Liver (tissue), 3 donors: ENCODE measurements around the gene TRAPPC12.

Experiments used
- EGR1 ChIP-seq, 2 donors: IDR thresholded peaks; 2 replicates each; pipeline ENCODE4 v1.6.1; 2016 to 2018; ENCODE audit warnings: antibody characterized with exemption in 2 of 2, low read depth in 2 of 2
- GABPA ChIP-seq, 2 donors: IDR thresholded peaks in 1 of 2; conservative IDR thresholded peaks in 1 of 2; 2 replicates each; pipeline ENCODE4 v1.6.1; 2016; ENCODE audit warnings: antibody characterized with exemption in 2 of 2, mild to moderate bottlenecking in 1 of 2, moderate library complexity in 1 of 2
- JUND ChIP-seq, 2 donors: IDR thresholded peaks; 2 replicates each; pipeline ENCODE4 v1.6.1; 2016; ENCODE audit warnings: antibody characterized with exemption in 2 of 2
- RAD21 ChIP-seq, 2 donors: IDR thresholded peaks; 2 replicates each; pipeline ENCODE4 v1.6.1; 2016; ENCODE audit warnings: antibody characterized with exemption in 2 of 2, mild to moderate bottlenecking in 2 of 2
- SP1 ChIP-seq: IDR thresholded peaks from 2 replicates; pipeline ENCODE4 v1.6.1; 2018; ENCODE audit warnings: antibody characterized with exemption, mild to moderate bottlenecking
- TF ChIP-seq, protein P1 (sequence below): fragments of 150-350 bp; IDR thresholded peaks from 2 replicates; pipeline ENCODE4 v1.5.1; 2017; ENCODE audit warnings: improper control_type of control experiment, low read depth, low read length; ENCODE audit not compliant: missing input control
- TF ChIP-seq, protein P2 (sequence below): IDR thresholded peaks from 2 replicates; pipeline ENCODE4 v1.6.1; 2016; ENCODE audit warnings: antibody characterized with exemption, mild to moderate bottlenecking
- TF ChIP-seq, protein P3 (sequence below): IDR thresholded peaks from 2 replicates; pipeline ENCODE4 v1.6.1; 2016; ENCODE audit warnings: antibody characterized with exemption
- donor health status: healthy.
- donor health status: healthy.

DNA sequence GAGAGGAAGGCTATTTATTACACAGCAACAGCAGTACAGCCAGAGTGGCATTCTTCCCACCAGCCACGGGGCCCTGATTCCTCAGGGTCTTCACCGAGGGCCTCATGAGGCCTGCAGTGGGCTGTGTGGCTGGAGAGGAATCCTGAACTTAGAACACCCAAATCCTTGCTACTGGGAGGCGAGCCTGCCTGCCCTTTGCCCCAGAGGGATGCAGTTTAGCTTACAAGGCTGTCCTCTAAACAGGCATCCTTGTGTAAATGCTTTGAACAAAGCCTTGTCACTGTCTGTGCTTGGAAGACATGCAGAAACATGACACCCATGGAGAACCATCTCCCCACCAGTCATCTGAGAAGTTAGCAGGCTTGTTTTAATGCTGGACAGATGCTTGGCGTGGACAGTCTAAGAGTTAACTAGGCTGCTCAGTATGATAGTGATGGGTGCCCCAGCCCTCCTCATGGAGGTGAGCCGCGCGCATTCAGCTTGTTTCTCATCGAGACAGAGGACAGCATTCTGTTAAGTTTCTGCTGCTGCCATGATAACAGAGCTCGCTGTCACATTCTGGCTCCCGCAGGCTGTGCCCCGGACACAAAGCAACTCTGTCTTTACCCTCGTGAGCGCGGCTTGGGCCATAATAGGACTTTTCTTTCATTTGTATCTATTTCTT is 97.0 kb downstream of the TRAPPC12 start:
- TF ChIP-seq, protein P1, sequence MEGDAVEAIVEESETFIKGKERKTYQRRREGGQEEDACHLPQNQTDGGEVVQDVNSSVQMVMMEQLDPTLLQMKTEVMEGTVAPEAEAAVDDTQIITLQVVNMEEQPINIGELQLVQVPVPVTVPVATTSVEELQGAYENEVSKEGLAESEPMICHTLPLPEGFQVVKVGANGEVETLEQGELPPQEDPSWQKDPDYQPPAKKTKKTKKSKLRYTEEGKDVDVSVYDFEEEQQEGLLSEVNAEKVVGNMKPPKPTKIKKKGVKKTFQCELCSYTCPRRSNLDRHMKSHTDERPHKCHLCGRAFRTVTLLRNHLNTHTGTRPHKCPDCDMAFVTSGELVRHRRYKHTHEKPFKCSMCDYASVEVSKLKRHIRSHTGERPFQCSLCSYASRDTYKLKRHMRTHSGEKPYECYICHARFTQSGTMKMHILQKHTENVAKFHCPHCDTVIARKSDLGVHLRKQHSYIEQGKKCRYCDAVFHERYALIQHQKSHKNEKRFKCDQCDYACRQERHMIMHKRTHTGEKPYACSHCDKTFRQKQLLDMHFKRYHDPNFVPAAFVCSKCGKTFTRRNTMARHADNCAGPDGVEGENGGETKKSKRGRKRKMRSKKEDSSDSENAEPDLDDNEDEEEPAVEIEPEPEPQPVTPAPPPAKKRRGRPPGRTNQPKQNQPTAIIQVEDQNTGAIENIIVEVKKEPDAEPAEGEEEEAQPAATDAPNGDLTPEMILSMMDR, result no peak
- TF ChIP-seq RAD21 (IDR thresholded peaks at IDR 0.05) (no peak), SP1 (no peak), GABPA (IDR thresholded peaks at IDR 0.05 in 1 of 2, conservative IDR thresholded peaks at IDR 0.05 in 1 of 2) (no peak), EGR1 (IDR thresholded peaks at IDR 0.05; ENCODE audit: low read depth in 2 of 2) (no peak), JUND (IDR thresholded peaks at IDR 0.05) (no peak)
- TF ChIP-seq, protein P2, sequence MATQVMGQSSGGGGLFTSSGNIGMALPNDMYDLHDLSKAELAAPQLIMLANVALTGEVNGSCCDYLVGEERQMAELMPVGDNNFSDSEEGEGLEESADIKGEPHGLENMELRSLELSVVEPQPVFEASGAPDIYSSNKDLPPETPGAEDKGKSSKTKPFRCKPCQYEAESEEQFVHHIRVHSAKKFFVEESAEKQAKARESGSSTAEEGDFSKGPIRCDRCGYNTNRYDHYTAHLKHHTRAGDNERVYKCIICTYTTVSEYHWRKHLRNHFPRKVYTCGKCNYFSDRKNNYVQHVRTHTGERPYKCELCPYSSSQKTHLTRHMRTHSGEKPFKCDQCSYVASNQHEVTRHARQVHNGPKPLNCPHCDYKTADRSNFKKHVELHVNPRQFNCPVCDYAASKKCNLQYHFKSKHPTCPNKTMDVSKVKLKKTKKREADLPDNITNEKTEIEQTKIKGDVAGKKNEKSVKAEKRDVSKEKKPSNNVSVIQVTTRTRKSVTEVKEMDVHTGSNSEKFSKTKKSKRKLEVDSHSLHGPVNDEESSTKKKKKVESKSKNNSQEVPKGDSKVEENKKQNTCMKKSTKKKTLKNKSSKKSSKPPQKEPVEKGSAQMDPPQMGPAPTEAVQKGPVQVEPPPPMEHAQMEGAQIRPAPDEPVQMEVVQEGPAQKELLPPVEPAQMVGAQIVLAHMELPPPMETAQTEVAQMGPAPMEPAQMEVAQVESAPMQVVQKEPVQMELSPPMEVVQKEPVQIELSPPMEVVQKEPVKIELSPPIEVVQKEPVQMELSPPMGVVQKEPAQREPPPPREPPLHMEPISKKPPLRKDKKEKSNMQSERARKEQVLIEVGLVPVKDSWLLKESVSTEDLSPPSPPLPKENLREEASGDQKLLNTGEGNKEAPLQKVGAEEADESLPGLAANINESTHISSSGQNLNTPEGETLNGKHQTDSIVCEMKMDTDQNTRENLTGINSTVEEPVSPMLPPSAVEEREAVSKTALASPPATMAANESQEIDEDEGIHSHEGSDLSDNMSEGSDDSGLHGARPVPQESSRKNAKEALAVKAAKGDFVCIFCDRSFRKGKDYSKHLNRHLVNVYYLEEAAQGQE, result no peak
- TF ChIP-seq, protein P3, sequence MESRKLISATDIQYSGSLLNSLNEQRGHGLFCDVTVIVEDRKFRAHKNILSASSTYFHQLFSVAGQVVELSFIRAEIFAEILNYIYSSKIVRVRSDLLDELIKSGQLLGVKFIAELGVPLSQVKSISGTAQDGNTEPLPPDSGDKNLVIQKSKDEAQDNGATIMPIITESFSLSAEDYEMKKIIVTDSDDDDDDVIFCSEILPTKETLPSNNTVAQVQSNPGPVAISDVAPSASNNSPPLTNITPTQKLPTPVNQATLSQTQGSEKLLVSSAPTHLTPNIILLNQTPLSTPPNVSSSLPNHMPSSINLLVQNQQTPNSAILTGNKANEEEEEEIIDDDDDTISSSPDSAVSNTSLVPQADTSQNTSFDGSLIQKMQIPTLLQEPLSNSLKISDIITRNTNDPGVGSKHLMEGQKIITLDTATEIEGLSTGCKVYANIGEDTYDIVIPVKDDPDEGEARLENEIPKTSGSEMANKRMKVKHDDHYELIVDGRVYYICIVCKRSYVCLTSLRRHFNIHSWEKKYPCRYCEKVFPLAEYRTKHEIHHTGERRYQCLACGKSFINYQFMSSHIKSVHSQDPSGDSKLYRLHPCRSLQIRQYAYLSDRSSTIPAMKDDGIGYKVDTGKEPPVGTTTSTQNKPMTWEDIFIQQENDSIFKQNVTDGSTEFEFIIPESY, result no peak
